ENCODE results near the gene PCDHGA4. TPM values are rescaled to one million over a fixed set of nuclear protein-coding genes. Genes with fewer than 3 reads are reported as not detected.

The PCDHGA4 gene
- polyA plus RNA-seq, 2 of the 4 experiments (the other 2 are of a cell fraction), result 0.13 to 0.48 TPM

GRCh38 chr5:141382469-141383294 is 27.9 kb downstream of the PCDHGA4 start, which contains the start of gene PCDHGA7 (continued):
- no peak for TF ChIP-seq PBX3 (IDR thresholded peaks at IDR 0.05)

GRCh38 chr5:141383345-141383744 is 28.5 kb downstream of the PCDHGA4 start:
- 44% methylated on average over 21 of the region's 21 CpGs for WGBS (ENCODE audit: missing lambda C conversion rate)
- peak overlapping the region; percentile 88 for H3K4me3 ChIP-seq
- H3K27ac ChIP-seq, result peak overlapping the region; percentile 87 to 88
- TF ChIP-seq GATA3 (IDR thresholded peaks at IDR 0.05; ENCODE audit: borderline replicate concordance), result no peak
- no peak for TF ChIP-seq BCL3 (IDR thresholded peaks at IDR 0.05)
- TF ChIP-seq CBX8 (IDR thresholded peaks at IDR 0.05), result no peak
- TF ChIP-seq KDM1A (IDR thresholded peaks at IDR 0.05; ENCODE audit: low read depth), result no peak
- TF ChIP-seq FOSB (CRISPR knock-in tag; IDR thresholded peaks at IDR 0.05), result no peak
- TF ChIP-seq NFE2L2 (conservative IDR thresholded peaks at IDR 0.05; ENCODE audit: low read length), result no peak
- TF ChIP-seq POLR2AphosphoS2 (conservative IDR thresholded peaks at IDR 0.05; ENCODE audit: low read length), result no peak
- no peak for TF ChIP-seq CTCF (IDR thresholded peaks at IDR 0.05)
- no peak for TF ChIP-seq JUN (IDR thresholded peaks at IDR 0.05)
- TF ChIP-seq EP300 (IDR thresholded peaks at IDR 0.05), result no peak
- no peak for TF ChIP-seq ZFP36 (IDR thresholded peaks at IDR 0.05; ENCODE audit: borderline replicate concordance, partially characterized antibody)
- TF ChIP-seq NR3C1 (IDR thresholded peaks at IDR 0.05), result no peak
- TF ChIP-seq ATOH8 (CRISPR knock-in tag; IDR thresholded peaks at IDR 0.05; ENCODE audit: low read depth), result no peak
- FAIRE-seq, result no peak
- POLR2A ChIA-PET, result interaction anchor here (0.8 to 1.5 kb wide), 3 partner anchors 13 to 181 kb away, joined by 3 to 4 read pairs (median 3); partner anchors contain the start of genes PCDHGB3 and TAF7
- peak in 1 of 2 experiments; percentile 20 for DNase-seq (ENCODE audit: low read depth in 1 of 2, low spot score in 1 of 2)
- CTCF ChIA-PET, result interaction anchor here (0.7 to 2.2 kb wide), 31 partner anchors 11 to 562 kb away, joined by 3 to 19 read pairs (median 4); partner anchors contain the start of genes PCDHA5, PCDHGA1, PCDHGA5 and PCDHGB3
- peak; percentile 22 to 27; a peak in 4 of 6 replicates for ATAC-seq
- H3K4me2 ChIP-seq, result peak overlapping the region; percentile 99
- no peaks in the 10 kb centered on the region for H3K4me1 ChIP-seq
- H3K9me3 ChIP-seq, result peaks cover 35% of the 10 kb centered on the region

- CTCF ChIA-PET, result interaction anchor here (3.7 kb wide), 1 partner anchor 14 kb away, joined by 16 read pairs; the partner anchor contains the start of gene PCDHGB3
- H3K4me2 ChIP-seq, result no peak overlapping the region
- TF ChIP-seq EHMT2 (IDR thresholded peaks at IDR 0.05; ENCODE audit: low read depth) (no peak), PHF8 (IDR thresholded peaks at IDR 0.05; ENCODE audit: borderline replicate concordance, low read depth) (no peak), MYC (IDR thresholded peaks at IDR 0.05; ENCODE audit: borderline replicate concordance, low read length) (no peak), TFCP2L1 (CRISPR knock-in tag; IDR thresholded peaks at IDR 0.05) (no peak), GATA3 (IDR thresholded peaks at IDR 0.05; ENCODE audit: borderline replicate concordance) (no peak), ESRRA (IDR thresholded peaks at IDR 0.05; ENCODE audit: borderline replicate concordance, low read length) (no peak), RCOR1 (IDR thresholded peaks at IDR 0.05; ENCODE audit: low read depth, low read length) (no peak), POLR2AphosphoS2 (conservative IDR thresholded peaks at IDR 0.05; ENCODE audit: low read length) (no peak), JUN (IDR thresholded peaks at IDR 0.05) (no peak), CTCF (IDR thresholded peaks at IDR 0.05) (no peak), ZSCAN20 (CRISPR knock-in tag; IDR thresholded peaks at IDR 0.05) (no peak)
- no peak for FAIRE-seq
- no peak overlapping the region for H3K27ac ChIP-seq
- H3K4me3 ChIP-seq, result no peak overlapping the region
- POLR2A ChIA-PET, result no interaction called here
- H3K4me1 ChIP-seq, result no peaks in the 10 kb centered on the region
- peaks cover 45% of the 10 kb centered on the region for H3K9me3 ChIP-seq
- 71% methylated on average over 42 of the region's 43 CpGs for WGBS (ENCODE audit: missing lambda C conversion rate)
- no peak for DNase-seq (ENCODE audit: low read depth in 1 of 2, low spot score in 1 of 2)
- ATAC-seq, result no peak
Observed at GRCh38 chr5:141384471-141385267, 29.8 kb downstream of the PCDHGA4 start.
